ENCODE results near the gene GTF2H4. TPM values are rescaled to one million over a fixed set of nuclear protein-coding genes. Genes with fewer than 3 reads are reported as not detected.
"Not testable (repeated sequence)": the region's sequence is repeated elsewhere in the genome, so short reads cannot be mapped to it uniquely, and the experiment has no call there.

GTF2H4 gene
- total RNA-seq, 1 experiment from 2014 or later, result 43.9 TPM

DNA sequence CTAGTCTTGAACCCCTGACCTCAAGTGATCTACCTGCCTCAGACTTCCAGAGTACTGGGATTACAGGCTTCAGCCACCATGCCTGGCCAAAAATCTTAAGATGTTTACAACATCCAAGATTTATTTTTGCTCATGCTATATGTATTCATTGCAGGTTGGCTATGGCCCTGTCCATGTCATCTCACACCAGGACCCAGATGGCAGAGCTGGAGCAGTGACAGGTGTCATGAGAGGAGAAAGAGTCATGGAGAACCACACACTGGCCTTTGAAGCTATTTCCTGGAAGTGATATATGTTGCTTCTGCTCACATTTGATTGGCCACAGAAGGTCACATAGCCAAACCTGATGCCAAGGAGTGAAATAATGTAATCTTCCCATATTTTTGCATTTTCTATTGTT, 37.5 kb upstream of the GTF2H4 start:
- no peaks in the 10 kb centered on the region for H3K79me2 ChIP-seq (ENCODE audit: low read depth)
- ChIA-PET POLR2A (ENCODE audit: unreplicated experiment) (no interaction called here), CTCF (no interaction called here)
- no peaks in the 10 kb centered on the region for H4K20me1 ChIP-seq (ENCODE audit: insufficient read depth)
- no peak overlapping the region for H3K4me2 ChIP-seq
- no peaks in the 10 kb centered on the region for H3K36me3 ChIP-seq (ENCODE audit: low read depth)
- intact Hi-C loops (cut with micrococcal nuclease; ENCODE audit: unreplicated experiment), result no loop called here
- peaks cover 16% of the 10 kb centered on the region; the same call in 1 of the 2 replicates for H3K9me3 ChIP-seq (ENCODE audit: insufficient read depth, low read depth)
- no TSS peak for BruUV-seq (replicated peaks)
- H3K27me3 ChIP-seq (ENCODE audit: insufficient read depth, low read depth), result no peaks in the 10 kb centered on the region
- no peak overlapping the region for H3K4me3 ChIP-seq
- H3K27ac ChIP-seq, result no peak overlapping the region
- H3F3A ChIP-seq (ENCODE audit: insufficient read depth, low read depth), result peaks cover 6% of the 10 kb centered on the region; the same call in 1 of the 2 replicates
- DNase-seq, result no peak
- H2AFZ ChIP-seq, result no peak overlapping the region
- no peaks in the 10 kb centered on the region for H3K4me1 ChIP-seq (replicated peaks; ENCODE audit: insufficient read depth)
- no peak for TF ChIP-seq EZH2 (IDR thresholded peaks at IDR 0.05; ENCODE audit: low read depth)
- TF ChIP-seq, protein P1, sequence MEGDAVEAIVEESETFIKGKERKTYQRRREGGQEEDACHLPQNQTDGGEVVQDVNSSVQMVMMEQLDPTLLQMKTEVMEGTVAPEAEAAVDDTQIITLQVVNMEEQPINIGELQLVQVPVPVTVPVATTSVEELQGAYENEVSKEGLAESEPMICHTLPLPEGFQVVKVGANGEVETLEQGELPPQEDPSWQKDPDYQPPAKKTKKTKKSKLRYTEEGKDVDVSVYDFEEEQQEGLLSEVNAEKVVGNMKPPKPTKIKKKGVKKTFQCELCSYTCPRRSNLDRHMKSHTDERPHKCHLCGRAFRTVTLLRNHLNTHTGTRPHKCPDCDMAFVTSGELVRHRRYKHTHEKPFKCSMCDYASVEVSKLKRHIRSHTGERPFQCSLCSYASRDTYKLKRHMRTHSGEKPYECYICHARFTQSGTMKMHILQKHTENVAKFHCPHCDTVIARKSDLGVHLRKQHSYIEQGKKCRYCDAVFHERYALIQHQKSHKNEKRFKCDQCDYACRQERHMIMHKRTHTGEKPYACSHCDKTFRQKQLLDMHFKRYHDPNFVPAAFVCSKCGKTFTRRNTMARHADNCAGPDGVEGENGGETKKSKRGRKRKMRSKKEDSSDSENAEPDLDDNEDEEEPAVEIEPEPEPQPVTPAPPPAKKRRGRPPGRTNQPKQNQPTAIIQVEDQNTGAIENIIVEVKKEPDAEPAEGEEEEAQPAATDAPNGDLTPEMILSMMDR (conservative IDR thresholded peaks at IDR 0.05), result no peak
- no peaks in the 10 kb centered on the region for H3K9me2 ChIP-seq (ENCODE audit: insufficient read depth)

DNA sequence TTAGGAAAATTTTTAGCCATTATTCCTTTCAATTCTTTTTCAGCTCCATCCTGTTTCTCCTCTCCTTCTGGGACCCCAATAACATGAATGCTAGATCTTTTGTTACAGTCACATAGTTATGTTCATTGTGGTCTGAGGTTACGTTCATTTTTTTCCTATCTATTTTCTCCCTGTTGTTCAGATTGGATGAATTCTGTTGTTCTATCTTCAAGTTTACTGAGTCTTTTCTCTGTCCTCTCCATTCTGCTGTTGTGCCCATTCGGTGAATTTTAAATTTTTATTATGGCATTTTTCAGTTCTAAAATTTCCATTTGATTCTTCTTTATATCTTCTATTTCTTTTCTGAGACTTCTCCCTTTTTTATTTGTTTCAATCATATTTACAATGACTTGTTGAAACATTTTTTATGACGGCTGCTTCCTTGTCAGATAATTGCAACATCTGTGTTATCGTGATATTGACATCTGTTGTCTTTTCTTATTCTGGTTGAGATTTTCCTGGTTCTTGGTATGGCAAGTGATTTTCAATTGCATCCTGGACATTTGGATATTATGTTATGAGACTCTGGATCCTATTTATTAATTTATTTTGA, 36.3 kb upstream of the GTF2H4 start:
- H2AFZ ChIP-seq, result no peak overlapping the region
- CTCF ChIA-PET, result no interaction called here
- H3F3A ChIP-seq (ENCODE audit: insufficient read depth, low read depth), result peaks cover 6% of the 10 kb centered on the region; the same call in 1 of the 2 replicates
- intact Hi-C loops (cut with micrococcal nuclease; ENCODE audit: unreplicated experiment), result no loop called here
- no peaks in the 10 kb centered on the region for H3K4me1 ChIP-seq (replicated peaks; ENCODE audit: insufficient read depth)
- no peak overlapping the region for H3K4me3 ChIP-seq
- no peaks in the 10 kb centered on the region for H3K79me2 ChIP-seq (ENCODE audit: low read depth)
- BruUV-seq (replicated peaks), result no TSS peak
- TF ChIP-seq, protein P1 (conservative IDR thresholded peaks at IDR 0.05), result no peak
- TF ChIP-seq EZH2 (IDR thresholded peaks at IDR 0.05; ENCODE audit: low read depth), result no peak
- H3K36me3 ChIP-seq (ENCODE audit: low read depth), result no peaks in the 10 kb centered on the region
- no peak overlapping the region for H3K4me2 ChIP-seq
- no peaks in the 10 kb centered on the region for H4K20me1 ChIP-seq (ENCODE audit: insufficient read depth)
- no peak for DNase-seq
- no peaks in the 10 kb centered on the region for H3K9me2 ChIP-seq (ENCODE audit: insufficient read depth)
- POLR2A ChIA-PET (ENCODE audit: unreplicated experiment), result no interaction called here
- no peaks in the 10 kb centered on the region for H3K27me3 ChIP-seq (ENCODE audit: insufficient read depth, low read depth)
- H3K27ac ChIP-seq, result no peak overlapping the region
- peaks cover 16% of the 10 kb centered on the region; the same call in 1 of the 2 replicates for H3K9me3 ChIP-seq (ENCODE audit: insufficient read depth, low read depth)

DNA sequence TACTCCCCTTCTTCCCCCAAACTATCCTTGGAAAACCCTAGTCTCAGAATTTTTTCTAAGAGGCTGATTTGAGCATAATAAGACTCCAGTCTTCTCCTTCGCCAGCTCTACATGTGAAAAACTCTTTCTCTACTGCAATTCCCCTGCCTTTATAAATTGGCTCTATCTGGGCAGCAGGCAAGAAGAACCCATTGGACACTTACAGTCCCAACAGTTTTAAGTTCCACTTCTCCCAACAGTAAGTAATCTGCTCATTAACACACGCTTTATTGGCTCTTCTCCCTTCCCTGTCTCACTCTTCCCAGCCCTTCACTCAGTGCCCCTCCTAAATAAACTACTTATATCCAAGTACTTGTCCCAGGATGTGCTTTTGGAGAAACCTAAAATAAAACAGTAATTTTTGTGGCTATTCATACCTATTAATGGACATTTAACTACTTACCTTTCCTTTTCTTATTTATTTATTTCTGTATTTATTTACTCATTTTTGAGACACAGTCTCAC, 34.8 kb upstream of the GTF2H4 start:
- peaks cover 5% of the 10 kb centered on the region; the same call in 1 of the 2 replicates for H3K4me1 ChIP-seq (replicated peaks; ENCODE audit: insufficient read depth)
- no peaks in the 10 kb centered on the region for H3K36me3 ChIP-seq (ENCODE audit: low read depth)
- H3K79me2 ChIP-seq (ENCODE audit: low read depth), result no peaks in the 10 kb centered on the region
- peaks cover 6% of the 10 kb centered on the region; the same call in 1 of the 2 replicates for H3F3A ChIP-seq (ENCODE audit: insufficient read depth, low read depth)
- H3K27ac ChIP-seq, result no peak overlapping the region
- H3K4me2 ChIP-seq, result no peak overlapping the region
- no peak for DNase-seq
- H3K9me2 ChIP-seq (ENCODE audit: insufficient read depth), result no peaks in the 10 kb centered on the region
- no peak overlapping the region for H3K4me3 ChIP-seq
- POLR2A ChIA-PET (ENCODE audit: unreplicated experiment), result no interaction called here
- H3K27me3 ChIP-seq (ENCODE audit: insufficient read depth, low read depth), result no peaks in the 10 kb centered on the region
- TF ChIP-seq, protein P1 (conservative IDR thresholded peaks at IDR 0.05), result no peak
- TF ChIP-seq EZH2 (IDR thresholded peaks at IDR 0.05; ENCODE audit: low read depth), result no peak
- H4K20me1 ChIP-seq (ENCODE audit: insufficient read depth), result no peaks in the 10 kb centered on the region
- CTCF ChIA-PET, result no interaction called here
- H3K9me3 ChIP-seq (ENCODE audit: insufficient read depth, low read depth), result peaks cover 9% of the 10 kb centered on the region; the same call in 1 of the 2 replicates
- H2AFZ ChIP-seq, result no peak overlapping the region
- BruUV-seq (replicated peaks), result no TSS peak
- intact Hi-C loops (cut with micrococcal nuclease; ENCODE audit: unreplicated experiment), result no loop called here

DNA sequence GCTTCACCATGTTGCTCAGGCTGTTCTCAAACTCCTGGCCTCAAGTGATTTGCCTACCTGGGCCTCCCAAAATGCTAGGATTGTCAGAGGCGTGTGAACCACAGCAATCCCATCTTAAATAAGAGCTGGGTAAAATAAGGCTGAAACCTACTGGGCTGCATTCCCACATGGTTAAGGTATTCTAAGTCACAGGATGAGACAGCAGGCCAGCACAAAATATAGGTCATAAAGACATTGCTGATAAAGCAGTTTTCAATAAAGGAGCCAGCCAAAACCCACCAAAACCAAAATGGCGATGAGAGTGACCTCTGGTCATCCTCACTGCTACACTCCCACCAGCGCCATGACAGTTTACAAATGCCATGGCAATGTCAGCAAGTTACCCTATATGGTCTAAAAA, 34.2 kb upstream of the GTF2H4 start:
- H3F3A ChIP-seq (ENCODE audit: insufficient read depth, low read depth); H3K9me2 ChIP-seq (ENCODE audit: insufficient read depth); POLR2A ChIA-PET (ENCODE audit: unreplicated experiment); intact Hi-C loops (cut with micrococcal nuclease; ENCODE audit: unreplicated experiment); CTCF ChIA-PET; H3K9me3 ChIP-seq (ENCODE audit: insufficient read depth, low read depth); H4K20me1 ChIP-seq (ENCODE audit: insufficient read depth); BruUV-seq (replicated peaks); H3K4me1 ChIP-seq (replicated peaks; ENCODE audit: insufficient read depth); H3K36me3 ChIP-seq (ENCODE audit: low read depth); H3K27ac ChIP-seq; H3K4me2 ChIP-seq; H2AFZ ChIP-seq; H3K79me2 ChIP-seq (ENCODE audit: low read depth); H3K27me3 ChIP-seq (ENCODE audit: insufficient read depth, low read depth); DNase-seq; H3K4me3 ChIP-seq: not testable (repeated sequence)

Measured in PC-9 (cell line).